ENCODE results near the gene EREG. TPM values are rescaled to one million over a fixed set of nuclear protein-coding genes. Genes with fewer than 3 reads are reported as not detected.

EREG gene
- polyA plus RNA-seq, 2 of the 4 experiments (the other 2 are of a cell fraction): 34.0 to 102 TPM

DNA sequence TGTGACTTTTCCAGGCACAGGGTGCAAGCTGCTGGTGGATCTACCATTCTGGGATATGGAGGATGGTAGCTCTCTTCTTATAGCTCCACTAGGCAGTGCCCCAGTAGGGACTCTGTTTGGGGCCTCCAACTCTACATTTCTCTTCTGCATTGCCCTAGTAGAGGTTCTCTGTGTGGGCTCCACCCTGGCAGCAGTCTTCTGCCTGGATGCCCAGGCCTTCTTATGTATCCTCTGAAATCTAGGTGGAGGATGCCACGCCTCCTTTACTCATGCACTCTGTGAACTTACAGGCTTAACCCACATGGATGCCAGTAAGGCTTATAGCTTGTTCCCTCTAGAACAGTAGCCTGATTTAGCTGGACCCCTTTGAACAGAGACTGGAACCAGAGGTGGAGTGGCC is 20.9 kb upstream of the EREG start:
- Histone ChIP-seq H3K27ac (no peak overlapping the region), H3K4me2 (no peak overlapping the region), H3K9me3 (peaks cover 11% of the 10 kb centered on the region; the same call in 2 of the 3 replicates), H3K4me1 (no peaks in the 10 kb centered on the region), H3K4me3 (no peak overlapping the region)
- TF ChIP-seq TP53 (CRISPR knock-in tag; IDR thresholded peaks at IDR 0.05): no peak
- no peak for TF ChIP-seq HOXB5 (CRISPR knock-in tag; IDR thresholded peaks at IDR 0.05)
- no peak for TF ChIP-seq HEYL (CRISPR knock-in tag; IDR thresholded peaks at IDR 0.05)
- TF ChIP-seq TFCP2L1 (CRISPR knock-in tag; IDR thresholded peaks at IDR 0.05): no peak
- no peak for TF ChIP-seq GATA3 (IDR thresholded peaks at IDR 0.05; ENCODE audit: borderline replicate concordance)
- no peak for TF ChIP-seq MYC (IDR thresholded peaks at IDR 0.05; ENCODE audit: borderline replicate concordance, low read length)
- no peak for TF ChIP-seq NPAS2 (CRISPR knock-in tag; IDR thresholded peaks at IDR 0.05; ENCODE audit: borderline replicate concordance)
- no peak for TF ChIP-seq ZC3H11A (IDR thresholded peaks at IDR 0.05)
- no peak for TF ChIP-seq RNF2 (IDR thresholded peaks at IDR 0.05; ENCODE audit: borderline replicate concordance, low read depth)
- POLR2A ChIA-PET: no interaction called here
- ATAC-seq (no peak), FAIRE-seq (no peak), DNase-seq (ENCODE audit: low read depth in 1 of 2, low spot score in 1 of 2) (no peak)
- 75% methylated on average over 1 of the region's 1 CpG for WGBS (ENCODE audit: missing lambda C conversion rate)
- CTCF ChIA-PET: interaction anchor here (0.6 to 2.2 kb wide), 2 partner anchors 14 to 1311 kb away, joined by 3 to 6 read pairs; no protein-coding TSS in a partner anchor

DNA sequence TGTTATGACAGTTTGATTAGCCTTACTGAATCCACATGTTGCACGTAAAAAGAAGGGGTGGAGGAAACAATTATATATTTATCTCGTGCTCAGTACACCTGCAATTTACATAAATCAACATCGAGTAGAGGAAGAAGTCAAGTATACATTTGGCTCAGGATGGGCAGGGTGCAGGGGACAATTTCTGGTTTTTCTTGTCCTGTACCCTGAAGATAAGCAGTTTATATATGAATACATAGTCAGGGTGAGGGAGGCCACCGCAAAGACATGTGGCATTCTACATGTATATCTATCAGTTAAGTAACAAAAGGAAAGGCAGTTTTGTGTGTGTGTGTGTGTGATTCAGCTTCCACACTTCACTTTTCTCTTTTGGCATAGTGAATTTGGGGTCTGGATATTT is 11.1 kb upstream of the EREG start:
- no peak overlapping the region for H3K27ac ChIP-seq
- peaks cover 1% of the 10 kb centered on the region; the same call in 2 of the 3 replicates for H3K4me1 ChIP-seq
- TF ChIP-seq EP300 (IDR thresholded peaks at IDR 0.05) (no peak), EHF (CRISPR knock-in tag; IDR thresholded peaks at IDR 0.05) (no peak), FOXS1 (CRISPR knock-in tag; IDR thresholded peaks at IDR 0.05) (no peak), KDM1A (IDR thresholded peaks at IDR 0.05; ENCODE audit: low read depth) (no peak), ZC3H11A (IDR thresholded peaks at IDR 0.05) (no peak), FOSB (CRISPR knock-in tag; IDR thresholded peaks at IDR 0.05) (no peak), RCOR1 (IDR thresholded peaks at IDR 0.05; ENCODE audit: low read depth, low read length) (no peak)
- TF ChIP-seq, protein P1, sequence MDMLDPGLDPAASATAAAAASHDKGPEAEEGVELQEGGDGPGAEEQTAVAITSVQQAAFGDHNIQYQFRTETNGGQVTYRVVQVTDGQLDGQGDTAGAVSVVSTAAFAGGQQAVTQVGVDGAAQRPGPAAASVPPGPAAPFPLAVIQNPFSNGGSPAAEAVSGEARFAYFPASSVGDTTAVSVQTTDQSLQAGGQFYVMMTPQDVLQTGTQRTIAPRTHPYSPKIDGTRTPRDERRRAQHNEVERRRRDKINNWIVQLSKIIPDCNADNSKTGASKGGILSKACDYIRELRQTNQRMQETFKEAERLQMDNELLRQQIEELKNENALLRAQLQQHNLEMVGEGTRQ (IDR thresholded peaks at IDR 0.05): no peak
- H3K4me3 ChIP-seq: no peak overlapping the region
- no peaks in the 10 kb centered on the region for H3K9me3 ChIP-seq
- ATAC-seq (no peak), DNase-seq (ENCODE audit: low read depth in 1 of 2, low spot score in 1 of 2) (no peak), FAIRE-seq (no peak)
- no peak overlapping the region for H3K4me2 ChIP-seq
- ChIA-PET CTCF (interaction anchor here (1.8 kb wide), 1 partner anchor 33 kb away, joined by 4 read pairs; no protein-coding TSS in a partner anchor), POLR2A (no interaction called here)
- whole genome bisulfite sequencing (ENCODE audit: missing lambda C conversion rate): 95% methylated on average over 4 of the region's 4 CpGs

DNA sequence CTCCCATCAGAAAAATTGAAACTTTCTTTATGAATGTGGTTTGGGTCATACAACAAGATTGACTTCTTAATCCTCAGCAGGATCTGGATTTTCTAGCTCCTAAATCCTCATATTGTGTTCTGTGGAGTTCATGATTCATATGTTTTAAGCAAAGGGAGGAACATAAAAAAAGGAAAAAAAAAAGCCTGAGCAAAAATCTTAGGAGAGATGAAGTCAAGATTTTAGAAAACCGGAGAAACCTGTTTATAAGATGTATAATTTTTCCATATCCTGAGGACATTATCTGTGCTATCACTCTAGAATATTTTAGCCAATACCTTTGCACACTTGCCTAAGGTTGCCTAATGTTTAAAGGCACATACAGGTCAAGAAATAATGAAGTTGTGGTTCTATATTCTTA is 7.0 kb upstream of the EREG start:
- peaks cover 25% of the 10 kb centered on the region; the same call in 2 of the 3 replicates for H3K4me1 ChIP-seq
- ChIA-PET POLR2A (no interaction called here), CTCF (interaction anchor here (1.5 kb wide), 1 partner anchor 14 kb away, joined by 6 read pairs; no protein-coding TSS in a partner anchor)
- no peak overlapping the region for H3K4me3 ChIP-seq
- H3K27ac ChIP-seq: no peak overlapping the region
- TF ChIP-seq CEBPB (IDR thresholded peaks at IDR 0.05) (no peak), SREBF2 (IDR thresholded peaks at IDR 0.05) (no peak), MAFK (IDR thresholded peaks at IDR 0.05; ENCODE audit: partially characterized antibody) (no peak), CBX2 (IDR thresholded peaks at IDR 0.05; ENCODE audit: borderline replicate concordance, low read depth) (no peak), ESRRA (IDR thresholded peaks at IDR 0.05; ENCODE audit: borderline replicate concordance, low read length) (no peak), GATA3 (IDR thresholded peaks at IDR 0.05; ENCODE audit: borderline replicate concordance) (no peak), NFE2L2 (conservative IDR thresholded peaks at IDR 0.05; ENCODE audit: low read length) (no peak), HOXB13 (CRISPR knock-in tag; IDR thresholded peaks at IDR 0.05; ENCODE audit: low read depth) (no peak), KDM1A (IDR thresholded peaks at IDR 0.05; ENCODE audit: low read depth) (no peak), SMC3 (IDR thresholded peaks at IDR 0.05) (no peak), RFX5 (IDR thresholded peaks at IDR 0.05) (no peak)
- TF ChIP-seq, protein P2, sequence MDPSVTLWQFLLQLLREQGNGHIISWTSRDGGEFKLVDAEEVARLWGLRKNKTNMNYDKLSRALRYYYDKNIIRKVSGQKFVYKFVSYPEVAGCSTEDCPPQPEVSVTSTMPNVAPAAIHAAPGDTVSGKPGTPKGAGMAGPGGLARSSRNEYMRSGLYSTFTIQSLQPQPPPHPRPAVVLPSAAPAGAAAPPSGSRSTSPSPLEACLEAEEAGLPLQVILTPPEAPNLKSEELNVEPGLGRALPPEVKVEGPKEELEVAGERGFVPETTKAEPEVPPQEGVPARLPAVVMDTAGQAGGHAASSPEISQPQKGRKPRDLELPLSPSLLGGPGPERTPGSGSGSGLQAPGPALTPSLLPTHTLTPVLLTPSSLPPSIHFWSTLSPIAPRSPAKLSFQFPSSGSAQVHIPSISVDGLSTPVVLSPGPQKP (IDR thresholded peaks at IDR 0.05; ENCODE audit: low read depth, low read length): no peak
- TF ChIP-seq, protein P3, sequence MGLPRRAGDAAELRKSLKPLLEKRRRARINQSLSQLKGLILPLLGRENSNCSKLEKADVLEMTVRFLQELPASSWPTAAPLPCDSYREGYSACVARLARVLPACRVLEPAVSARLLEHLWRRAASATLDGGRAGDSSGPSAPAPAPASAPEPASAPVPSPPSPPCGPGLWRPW (IDR thresholded peaks at IDR 0.05): no peak
- 78% methylated on average over 1 of the region's 1 CpG for WGBS (ENCODE audit: missing lambda C conversion rate)
- DNase-seq (ENCODE audit: low read depth in 1 of 2, low spot score in 1 of 2) (no peak), FAIRE-seq (no peak), ATAC-seq (no peak)
- no peak overlapping the region for H3K4me2 ChIP-seq
- no peaks in the 10 kb centered on the region for H3K9me3 ChIP-seq

Data from A549 (cell line).